ENCODE data around the gene DAGLA. TPM values are rescaled to one million over a fixed set of nuclear protein-coding genes. Genes with fewer than 3 reads are reported as not detected.

Gene DAGLA
- total RNA-seq, 1 experiment from 2014 or later = 4.5 TPM

- DNase-seq = no peak
- no peak overlapping the region for H2BK20ac ChIP-seq (ENCODE audit: low read depth, low read length, poor library complexity, severe bottlenecking)
- H3K36me3 Mint-ChIP-seq (ENCODE audit: insufficient read depth in 1 of 3, low read depth in 3 of 3) = no peaks in the 10 kb centered on the region
- no peak overlapping the region for H2AK5ac ChIP-seq (ENCODE audit: insufficient read length, low read length)
- TF ChIP-seq CTCF (conservative IDR thresholded peaks at IDR 0.05) = no peak
- H2BK120ac ChIP-seq (ENCODE audit: low read depth, low read length, poor library complexity, severe bottlenecking) = no peak overlapping the region
- H2BK12ac ChIP-seq (ENCODE audit: insufficient read length, low read depth, low read length) = no peak overlapping the region
- no peak overlapping the region for H3K4me2 ChIP-seq (ENCODE audit: insufficient read depth, insufficient read length, low read length)
- no peak overlapping the region for H2AFZ ChIP-seq (ENCODE audit: low read length)
- H3K27me3 Mint-ChIP-seq (ENCODE audit: low read depth) = peaks cover 4% of the 10 kb centered on the region
- no peak overlapping the region for H4K8ac ChIP-seq (replicated peaks; ENCODE audit: insufficient read length, low read depth, low read length)
- no peaks in the 10 kb centered on the region; a peak in 1 of 5 replicates for H3K9me3 Mint-ChIP-seq
- no peak overlapping the region for H3K4me3 Mint-ChIP-seq
- no peak overlapping the region for H3K56ac ChIP-seq (ENCODE audit: insufficient read length, low read depth, low read length)
- H3K27me3 ChIP-seq (ENCODE audit: insufficient read depth, low read length) = no peaks in the 10 kb centered on the region
- peaks cover 33 to 53% of the 10 kb centered on the region in 2 experiments for H3K4me1 Mint-ChIP-seq
- H3K79me1 ChIP-seq (ENCODE audit: insufficient read depth, low read depth, low read length, poor library complexity, severe bottlenecking) = no peaks in the 10 kb centered on the region
- H3T11ph ChIP-seq (ENCODE audit: low read length) = no peak overlapping the region
- H4K20me1 ChIP-seq (ENCODE audit: control insufficient read depth, insufficient read depth, insufficient read length) = no peaks in the 10 kb centered on the region
- H3K18ac ChIP-seq (ENCODE audit: insufficient read length, low read depth, low read length) = no peak overlapping the region
- H4K5ac ChIP-seq (ENCODE audit: insufficient read length, low read depth, low read length) = no peak overlapping the region
- no CpG with 5 or more reads among the region's 8 CpGs for WGBS (ENCODE audit: extremely low coverage, insufficient read length, low lambda C conversion rate)
- no peak overlapping the region for H4K91ac ChIP-seq (ENCODE audit: insufficient read length, low read depth, low read length)
- no peaks in the 10 kb centered on the region for H3K9me3 ChIP-seq (ENCODE audit: control insufficient read depth, low read depth, low read length)
- H3K14ac ChIP-seq (ENCODE audit: insufficient read depth, low read length) = no peak overlapping the region
- H3K4me1 ChIP-seq (ENCODE audit: insufficient read depth, low read length) = no peaks in the 10 kb centered on the region; the same call in 1 of the 2 replicates
- H3K23me2 ChIP-seq (ENCODE audit: insufficient read length, low read depth, low read length, poor library complexity, severe bottlenecking) = no peaks in the 10 kb centered on the region
- H3K4ac ChIP-seq (ENCODE audit: low read depth, low read length) = no peak overlapping the region
- no peak overlapping the region for H2BK15ac ChIP-seq (ENCODE audit: low read depth, low read length)
- no peak overlapping the region for H3K27ac ChIP-seq (ENCODE audit: insufficient read length, low read depth, low read length)
- no peak overlapping the region for H3K9ac ChIP-seq (ENCODE audit: extremely low read depth, insufficient read length, low read length)
- H3K79me2 ChIP-seq (ENCODE audit: insufficient read depth, low read length) = no peaks in the 10 kb centered on the region
- H3K27ac Mint-ChIP-seq = 0 out of 7 replicates have a peak overlapping the region, but pooled peaks of 1 of the 3 experiments have one; percentile 54
- H3K23ac ChIP-seq (ENCODE audit: insufficient read length, low read depth, low read length) = no peak overlapping the region
- H2BK5ac ChIP-seq (ENCODE audit: insufficient read length, low read length) = no peak overlapping the region
These were observed 20.5 kb downstream of the DAGLA start for GRCh38 chr11:61700720-61701119.

All from H9 (cell line).